Measurements from ENCODE around the gene WWOX.

WWOX gene

DNA sequence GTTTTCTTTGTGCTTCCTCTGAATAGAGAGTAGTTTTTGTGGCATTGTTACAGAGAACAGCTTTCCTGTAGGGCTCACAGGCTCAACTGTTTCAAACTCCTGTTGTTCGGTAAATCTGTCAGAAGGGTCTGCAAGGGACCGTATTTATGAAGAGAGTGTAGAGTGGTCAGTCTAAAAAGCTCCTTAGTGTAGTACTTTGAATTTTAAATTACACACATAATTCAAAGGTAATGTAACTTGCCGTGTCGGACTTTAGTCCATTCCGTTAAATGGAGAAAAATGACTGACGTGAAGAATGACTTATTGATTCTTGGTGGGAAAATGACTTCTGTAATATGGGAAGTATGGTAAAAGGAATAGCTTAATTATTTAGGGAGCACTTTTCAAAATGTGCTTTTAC lies 190.9 kb downstream of the WWOX start:
- DNase-seq (ENCODE audit: insufficient read length, low spot score) (no peak), FAIRE-seq (no peak)

DNA sequence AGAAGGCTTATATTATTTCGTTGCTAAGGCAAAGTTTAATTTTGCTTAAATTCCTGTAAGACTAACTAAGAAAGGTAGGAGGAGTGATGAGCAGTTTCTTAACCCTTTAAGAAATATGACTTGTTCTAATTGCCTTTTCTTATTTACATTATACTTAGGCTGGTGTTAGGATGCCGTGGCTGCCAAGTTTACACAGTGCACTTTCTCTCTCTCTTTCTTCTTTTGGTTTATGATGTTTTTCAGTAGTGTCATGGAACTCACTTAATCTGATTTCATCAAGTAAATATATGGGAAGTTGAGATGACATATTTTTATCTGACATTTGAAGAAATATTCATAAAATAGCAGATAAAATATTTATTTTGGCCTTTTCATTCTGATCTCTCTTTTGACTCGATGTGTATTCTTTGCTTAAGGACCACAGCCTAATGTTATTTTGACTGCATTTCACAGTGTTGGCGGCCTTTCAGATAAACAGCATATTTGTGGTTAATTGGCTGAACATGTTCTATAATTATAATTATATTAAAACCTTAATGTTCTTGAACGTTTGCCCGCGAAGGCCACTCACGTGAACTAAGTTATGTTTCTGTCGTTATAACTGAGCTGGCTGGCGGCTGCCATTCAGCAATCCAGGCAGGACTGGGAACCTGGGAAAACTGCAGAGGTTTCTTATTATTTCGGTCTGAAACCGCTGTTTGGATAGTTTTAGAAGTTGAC lies 191.6 kb downstream of the WWOX start:
- FAIRE-seq (no peak), DNase-seq (ENCODE audit: insufficient read length, low spot score) (no peak)

GRCh38 chr16:78291604-78292003 lies 192.2 kb downstream of the WWOX start:
- FAIRE-seq = no peak
- DNase-seq (ENCODE audit: insufficient read length, low spot score) = no peak

DNA sequence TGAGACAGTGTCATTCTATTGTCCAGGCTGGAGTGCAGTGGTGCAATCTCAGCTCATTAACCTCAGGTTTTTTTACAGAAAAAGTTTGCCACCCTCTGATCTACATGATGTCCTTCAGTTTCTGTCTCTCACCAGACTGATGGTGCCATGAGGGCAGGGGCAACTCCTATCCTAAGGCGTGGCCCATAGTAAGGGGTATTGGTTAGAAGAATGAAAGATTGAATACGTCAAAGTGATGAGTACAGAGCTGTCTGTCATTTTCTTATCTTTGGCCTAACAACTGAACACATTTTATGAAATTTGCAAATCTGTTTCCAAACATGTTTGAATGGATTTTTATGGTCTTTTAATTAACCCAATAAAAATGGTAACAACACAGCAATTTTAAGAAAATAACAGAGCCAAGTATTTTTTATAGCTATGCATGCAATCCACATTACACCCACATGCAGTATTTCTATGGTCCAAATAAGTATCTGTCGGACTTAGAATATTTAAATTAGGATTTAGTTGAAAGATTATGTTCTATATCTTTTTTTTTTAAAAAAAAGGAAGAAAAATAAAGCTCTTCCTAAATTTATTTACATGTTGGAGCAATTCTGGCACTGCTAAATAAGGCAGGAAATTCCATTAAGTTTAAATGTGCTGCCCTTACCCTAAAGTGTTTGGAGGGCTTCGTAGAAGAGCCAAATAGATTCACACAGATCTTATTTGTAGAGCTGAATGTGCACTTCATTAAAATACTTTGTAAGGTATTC lies 192.8 kb downstream of the WWOX start:
- DNase-seq (ENCODE audit: insufficient read length, low spot score) = no peak
- no peak for FAIRE-seq

DNA sequence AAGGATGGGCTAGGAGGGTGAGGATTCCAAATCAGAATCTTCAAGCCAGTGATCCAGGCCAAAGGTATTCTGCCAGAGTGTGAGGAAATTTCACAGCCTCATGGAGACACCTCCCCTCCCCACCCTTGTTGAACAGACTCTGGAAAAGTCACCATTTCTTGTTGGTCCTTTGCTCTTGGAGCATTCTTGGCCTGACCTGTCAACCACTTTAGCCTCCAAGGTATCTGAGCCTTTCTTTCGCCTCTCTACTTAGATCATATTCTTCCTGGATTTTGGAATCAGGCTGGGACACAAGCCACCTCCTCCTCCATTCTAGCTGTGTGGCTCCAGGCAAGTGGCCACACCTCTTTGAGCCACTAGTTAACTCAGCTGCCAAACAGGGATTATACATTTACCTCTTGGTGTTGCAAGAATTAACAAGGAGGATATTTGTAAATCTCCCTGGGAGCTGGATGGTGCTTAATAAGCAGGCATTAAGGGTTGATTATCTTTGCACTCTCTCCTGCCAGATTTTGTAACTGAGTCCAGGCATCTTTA lies 193.5 kb downstream of the WWOX start:
- no peak for DNase-seq (ENCODE audit: insufficient read length, low spot score)

DNA sequence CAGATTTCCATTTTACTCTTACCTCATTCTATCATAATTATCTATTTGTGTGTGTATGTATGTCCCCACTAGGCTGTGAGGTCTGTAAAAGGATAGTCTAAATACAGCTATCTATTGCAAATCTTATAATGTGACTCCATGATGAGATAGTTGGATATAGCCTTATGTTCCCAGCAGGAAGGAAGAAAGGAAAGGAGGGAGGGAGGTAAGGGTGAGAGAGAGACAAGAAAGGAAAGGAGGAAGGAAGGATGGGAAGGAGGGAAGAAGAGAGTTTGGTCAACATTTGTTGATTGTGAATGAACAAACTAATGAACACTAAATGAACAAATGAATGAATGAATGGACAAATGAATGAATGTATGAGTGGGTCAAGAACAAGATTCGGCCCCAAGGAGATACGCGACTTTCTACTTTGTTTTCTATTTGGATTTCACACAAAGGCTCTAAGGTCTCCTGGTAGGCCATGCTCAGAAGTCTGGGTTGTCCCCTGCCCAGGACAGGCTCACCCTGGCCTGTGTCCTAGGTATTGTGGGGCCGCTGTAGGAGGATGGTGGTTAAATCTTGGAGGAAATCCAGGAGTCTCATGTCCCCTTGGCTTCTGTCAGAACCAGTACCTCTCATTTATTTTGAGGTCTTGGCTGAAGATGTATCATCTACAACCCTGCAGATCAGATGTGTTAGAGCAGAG lies 195.2 kb downstream of the WWOX start:
- FAIRE-seq = no peak

More for the DNA sequence above, 193.5 kb downstream of the WWOX start:
- no peak for FAIRE-seq

GRCh38 chr16:78297066-78297666 lies 197.7 kb downstream of the WWOX start:
- FAIRE-seq (no peak), DNase-seq (ENCODE audit: insufficient read length, low spot score) (no peak)

More for the DNA sequence above, 195.2 kb downstream of the WWOX start:
- DNase-seq (ENCODE audit: insufficient read length, low spot score) = no peak

DNA sequence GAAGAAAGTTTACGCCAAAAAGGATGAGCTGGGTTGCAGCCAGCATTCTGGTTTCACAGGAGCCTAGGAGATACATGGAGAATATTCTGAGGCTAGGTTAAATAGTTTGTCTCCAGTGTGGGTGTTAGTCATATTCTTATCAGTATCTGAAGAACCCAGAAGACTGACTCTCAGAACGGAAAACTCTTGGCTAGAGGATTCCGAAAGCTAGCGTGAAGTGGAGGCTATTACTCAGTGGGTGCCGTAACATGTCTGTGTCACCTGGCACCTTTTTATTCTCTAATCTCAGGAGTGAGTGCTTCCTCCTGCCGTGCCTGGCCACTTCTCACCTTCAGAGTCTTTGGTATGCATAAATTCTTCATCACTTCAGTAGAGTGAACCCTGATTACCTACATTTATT lies 199.5 kb downstream of the WWOX start:
- no peak for DNase-seq (ENCODE audit: insufficient read length, low spot score)
- no peak for FAIRE-seq

DNA sequence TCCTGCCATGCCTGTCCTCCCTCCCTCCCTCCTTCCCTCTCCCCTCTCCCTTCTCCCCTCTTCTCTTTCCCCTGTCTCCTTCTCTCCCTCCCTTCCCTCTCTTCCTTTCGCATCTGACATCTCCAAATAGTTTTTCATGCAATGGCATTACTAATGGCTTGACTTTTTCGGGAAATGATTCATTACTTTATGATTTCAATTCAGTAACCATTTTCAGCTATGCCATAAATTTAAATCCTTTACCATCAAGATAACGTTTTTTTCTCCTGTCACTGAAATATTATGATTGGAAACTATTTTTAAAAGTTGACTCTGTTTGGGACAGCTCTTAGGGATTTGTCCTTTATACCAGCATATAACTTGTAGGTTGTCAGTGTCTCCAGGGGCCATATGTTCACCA lies 201.0 kb downstream of the WWOX start:
- FAIRE-seq = no peak
- DNase-seq (ENCODE audit: insufficient read length, low spot score) = no peak

- FAIRE-seq (no peak), DNase-seq (ENCODE audit: insufficient read length, low spot score) (no peak)
Observed at GRCh38 chr16:78303946-78304345, 204.5 kb downstream of the WWOX start.

DNA sequence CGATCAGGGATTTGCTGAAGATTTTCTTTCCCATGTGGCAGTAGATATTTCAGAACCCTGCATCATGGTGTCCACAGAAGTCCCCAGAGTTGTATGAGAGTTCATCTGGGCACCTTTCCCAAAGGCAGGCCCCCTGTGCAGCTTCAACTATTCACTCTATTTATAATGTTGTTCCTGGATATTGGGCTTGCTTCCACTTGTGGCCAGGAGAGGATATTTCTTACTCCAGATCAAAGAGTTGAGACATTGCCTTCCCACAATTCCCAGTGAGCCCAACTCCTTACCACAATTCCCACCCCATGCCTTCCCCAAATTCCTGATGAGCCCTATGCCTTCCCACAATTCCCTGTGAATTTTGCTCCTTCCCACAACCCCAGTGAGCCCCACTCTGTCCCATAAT lies 206.9 kb downstream of the WWOX start:
- FAIRE-seq (no peak), DNase-seq (ENCODE audit: insufficient read length, low spot score) (no peak)

DNA sequence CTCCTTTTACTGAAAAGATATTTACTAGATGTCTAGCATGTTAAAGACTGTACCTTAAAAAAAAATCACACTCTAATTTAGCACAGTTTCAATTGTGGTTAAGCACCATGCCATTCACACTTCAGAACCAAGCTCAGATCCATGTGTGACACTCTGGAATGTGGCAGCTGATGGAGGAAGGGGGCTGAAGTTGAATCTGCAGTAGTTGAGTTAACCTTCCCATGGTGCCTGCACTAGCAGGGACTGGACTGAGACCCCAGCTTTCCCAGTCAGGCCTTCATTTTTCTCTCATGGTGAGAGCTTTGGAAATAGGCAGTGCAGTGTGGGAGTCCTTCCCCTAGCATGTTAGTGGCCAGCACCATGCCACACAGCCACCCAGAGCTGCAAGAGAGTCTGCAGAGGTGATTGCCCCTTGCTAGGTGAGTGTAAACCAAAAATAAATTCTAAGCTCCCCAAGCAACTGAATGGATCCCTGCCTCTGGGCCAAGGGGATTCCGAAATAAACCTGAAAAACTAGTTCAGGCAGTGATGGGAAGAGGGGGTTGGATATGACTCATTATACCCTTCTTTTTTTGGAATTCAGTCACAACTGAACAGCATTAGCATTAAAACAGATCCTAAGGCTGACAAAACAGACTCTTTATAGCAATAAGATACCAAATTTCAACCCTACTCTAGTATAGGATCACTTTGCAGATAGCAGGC lies 208.5 kb downstream of the WWOX start:
- DNase-seq (ENCODE audit: insufficient read length, low spot score) (no peak), FAIRE-seq (no peak)

- DNase-seq (ENCODE audit: insufficient read length, low spot score) (no peak), FAIRE-seq (no peak)
Observed at GRCh38 chr16:78309763-78310162, 210.3 kb downstream of the WWOX start.

- FAIRE-seq = no peak
- DNase-seq (ENCODE audit: insufficient read length, low spot score) = no peak
Observed at GRCh38 chr16:78310196-78310595, 210.7 kb downstream of the WWOX start.

- no peak for FAIRE-seq
- no peak for DNase-seq (ENCODE audit: insufficient read length, low spot score)
Observed at GRCh38 chr16:78310990-78311561, 211.6 kb downstream of the WWOX start.

GRCh38 chr16:78311831-78312230 lies 212.4 kb downstream of the WWOX start:
- no peak for DNase-seq (ENCODE audit: insufficient read length, low spot score)
- FAIRE-seq = no peak

- no peak for FAIRE-seq
- DNase-seq (ENCODE audit: insufficient read length, low spot score) = no peak
Observed at GRCh38 chr16:78317564-78318240, 218.2 kb downstream of the WWOX start.

GRCh38 chr16:78321620-78322360 lies 222.3 kb downstream of the WWOX start:
- FAIRE-seq (no peak), DNase-seq (ENCODE audit: insufficient read length, low spot score) (no peak)

- no peak for FAIRE-seq
- no peak for DNase-seq (ENCODE audit: insufficient read length, low spot score)
Observed at GRCh38 chr16:78323315-78323714, 223.9 kb downstream of the WWOX start.

Data from HTR-8/SVneo (cell line).